A172 (cell line): ENCODE data around the gene GHRHR. TPM values are rescaled to one million over a fixed set of nuclear protein-coding genes. Genes with fewer than 3 reads are reported as not detected.

ENCODE experiments used
- DNase-seq: peaks from one replicate; pipeline ENCODE4 v3.0.0-alpha.2; 2015; ENCODE audit warnings: low spot score
- total RNA-seq: library from RNA; depleted of rRNA; stranded (reverse); fragments of >200 nt; shearing (Covaris generic); gene quantifications from 2 replicates; pipeline ENCODE4 v1.2.3, GENCODE V29; 2014; rRNA removed

The GHRHR gene
- total RNA-seq, 1 experiment from 2014 or later: not detected

- no peak for DNase-seq
Measured at GRCh38 chr7:31003097-31003496, 39.3 kb downstream of the GHRHR start.

GRCh38 chr7:31003721-31004120 is 40.0 kb downstream of the GHRHR start:
- no peak for DNase-seq

GRCh38 chr7:31004393-31004792 is 40.6 kb downstream of the GHRHR start:
- no peak for DNase-seq

- DNase-seq: no peak
Measured at GRCh38 chr7:31006857-31007256, 43.1 kb downstream of the GHRHR start.

- DNase-seq: no peak
Measured at GRCh38 chr7:31007634-31008033, 43.9 kb downstream of the GHRHR start.

GRCh38 chr7:31014826-31015225 is 51.1 kb downstream of the GHRHR start:
- no peak for DNase-seq

GRCh38 chr7:31017032-31017675 is 53.4 kb downstream of the GHRHR start:
- DNase-seq: no peak

GRCh38 chr7:31017721-31018120 is 54.0 kb downstream of the GHRHR start:
- DNase-seq: no peak

GRCh38 chr7:31019509-31019908 is 55.8 kb downstream of the GHRHR start:
- no peak for DNase-seq

GRCh38 chr7:31020161-31020560 is 56.4 kb downstream of the GHRHR start:
- no peak for DNase-seq

- DNase-seq: no peak
Measured at GRCh38 chr7:31020652-31021051, 56.9 kb downstream of the GHRHR start.

- no peak for DNase-seq
Measured at GRCh38 chr7:31022117-31022516, 58.4 kb downstream of the GHRHR start.

- DNase-seq: no peak
Measured at GRCh38 chr7:31022726-31023125, 59.0 kb downstream of the GHRHR start.

- no peak for DNase-seq
Measured at GRCh38 chr7:31023877-31024276, 60.1 kb downstream of the GHRHR start.

GRCh38 chr7:31027161-31027965 is 63.6 kb downstream of the GHRHR start:
- no peak for DNase-seq

GRCh38 chr7:31028006-31028405 is 64.3 kb downstream of the GHRHR start:
- DNase-seq: no peak

GRCh38 chr7:31028417-31028992 is 64.8 kb downstream of the GHRHR start:
- DNase-seq: no peak

Other genes starting within 250 kb of the GHRHR start
- gene INMT, start 211.8 kb upstream of the GHRHR start, total RNA-seq: not detected in 2 replicates
- gene MINDY4, start 192.5 kb upstream of the GHRHR start, total RNA-seq: 7.1 and 7.6 TPM in 2 replicates
- 25.1 and 25.9 TPM in 2 replicates for gene AQP1, start 52.1 kb upstream of the GHRHR start, total RNA-seq
- gene ADCYAP1R1, start 88.4 kb downstream of the GHRHR start, total RNA-seq: 0.16 TPM in 1 of 2 replicates, not detected in the other